Loucy (cell line): ENCODE results near the gene CST3.

Source experiments
- CTCF ChIP-seq: fragments of 200-600 bp; sonication (generic); conservative IDR thresholded peaks from 2 replicates; pipeline ENCODE4 v1.5.1; 2014; ENCODE audit warnings: mild to moderate bottlenecking, antibody characterized with exemption, low read length
- EZH2phosphoT487 ChIP-seq: fragments of 200-600 bp; IDR thresholded peaks from 2 replicates; pipeline ENCODE4 v1.6.1; 2018; ENCODE audit warnings: antibody characterized with exemption, mild to moderate bottlenecking, moderate library complexity, borderline replicate concordance

DNA sequence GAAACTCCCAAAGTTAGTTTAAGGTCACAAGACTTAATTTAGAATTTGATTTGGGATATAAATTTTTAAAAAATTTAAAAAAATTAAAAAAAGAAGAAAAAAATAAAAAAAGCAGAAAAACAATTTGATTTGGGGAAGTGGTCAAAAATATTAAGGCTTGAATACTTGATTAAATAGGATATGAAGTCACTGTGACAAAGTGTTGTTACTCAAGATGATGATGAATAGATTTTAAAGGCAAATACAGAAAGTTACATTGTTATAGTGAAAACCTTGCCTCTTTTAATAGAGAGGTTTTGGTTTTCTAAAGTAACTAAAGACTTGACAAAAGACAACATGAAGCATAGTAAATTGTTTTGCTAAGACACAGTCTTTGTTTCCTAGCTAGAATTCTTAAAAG lies 39.3 kb downstream of the CST3 start:
- TF ChIP-seq CTCF (no peak), EZH2phosphoT487 (no peak)
